Activated gamma-delta T cell treated with Interleukin-2 at 50 U/mL for 16 hours (primary cell): ENCODE measurements around the gene SF1.

ENCODE experiments used
- DNase-seq: peaks from one replicate; pipeline ENCODE4 v3.0.0-alpha.2; 2020

The SF1 gene

GRCh38 chr11:64723117-64723906 is 55.0 kb downstream of the SF1 start, which contains the start of gene NRXN2:
NRXN2 (minus strand) TSS chr11:64723197; CDS start chr11:64713699, 9,498 bp downstream.
- DNase-seq: peak; percentile 79

- no peak for DNase-seq
Measured at GRCh38 chr11:64722141-64723065, 55.9 kb downstream of the SF1 start.

- no peak for DNase-seq
Measured at GRCh38 chr11:64721359-64721699, 57.0 kb downstream of the SF1 start.

- no peak for DNase-seq
Measured at GRCh38 chr11:64720640-64721358, 57.5 kb downstream of the SF1 start.

- DNase-seq: no peak
Measured at GRCh38 chr11:64720167-64720566, 58.2 kb downstream of the SF1 start.

GRCh38 chr11:64719406-64719805 is 58.9 kb downstream of the SF1 start:
- no peak for DNase-seq

- no peak for DNase-seq
Measured at GRCh38 chr11:64718780-64719124, 59.6 kb downstream of the SF1 start.

- DNase-seq: no peak
Measured at GRCh38 chr11:64718084-64718779, 60.1 kb downstream of the SF1 start.

GRCh38 chr11:64717268-64717578 is 61.1 kb downstream of the SF1 start:
- no peak for DNase-seq

- no peak for DNase-seq
Measured at GRCh38 chr11:64716473-64717267, 61.7 kb downstream of the SF1 start.

GRCh38 chr11:64715756-64716472 is 62.4 kb downstream of the SF1 start:
- DNase-seq: no peak

GRCh38 chr11:64715110-64715509 is 63.2 kb downstream of the SF1 start:
- DNase-seq: no peak

GRCh38 chr11:64714666-64715065 is 63.7 kb downstream of the SF1 start:
- DNase-seq: no peak
